Measurements from ENCODE around the gene ROBO3.

Gene ROBO3

DNA sequence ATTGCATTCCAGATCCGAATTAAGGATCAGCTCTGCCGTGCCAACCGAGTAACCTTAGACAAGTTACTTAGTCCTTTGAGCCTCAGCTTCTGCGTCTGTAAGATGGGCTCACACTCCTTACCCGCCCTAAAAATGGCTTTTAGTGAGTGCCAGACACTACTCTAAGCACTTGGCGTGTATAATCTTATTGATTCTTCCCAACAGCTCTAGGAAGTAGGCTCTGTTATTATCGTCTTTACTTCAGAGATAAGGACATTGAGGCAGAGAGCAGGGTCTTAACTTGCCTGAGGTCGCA is 21.7 kb upstream of the ROBO3 start:
- no peak for DNase-seq (ENCODE audit: extremely low read depth, low read depth)
- TF ChIP-seq, protein P1, sequence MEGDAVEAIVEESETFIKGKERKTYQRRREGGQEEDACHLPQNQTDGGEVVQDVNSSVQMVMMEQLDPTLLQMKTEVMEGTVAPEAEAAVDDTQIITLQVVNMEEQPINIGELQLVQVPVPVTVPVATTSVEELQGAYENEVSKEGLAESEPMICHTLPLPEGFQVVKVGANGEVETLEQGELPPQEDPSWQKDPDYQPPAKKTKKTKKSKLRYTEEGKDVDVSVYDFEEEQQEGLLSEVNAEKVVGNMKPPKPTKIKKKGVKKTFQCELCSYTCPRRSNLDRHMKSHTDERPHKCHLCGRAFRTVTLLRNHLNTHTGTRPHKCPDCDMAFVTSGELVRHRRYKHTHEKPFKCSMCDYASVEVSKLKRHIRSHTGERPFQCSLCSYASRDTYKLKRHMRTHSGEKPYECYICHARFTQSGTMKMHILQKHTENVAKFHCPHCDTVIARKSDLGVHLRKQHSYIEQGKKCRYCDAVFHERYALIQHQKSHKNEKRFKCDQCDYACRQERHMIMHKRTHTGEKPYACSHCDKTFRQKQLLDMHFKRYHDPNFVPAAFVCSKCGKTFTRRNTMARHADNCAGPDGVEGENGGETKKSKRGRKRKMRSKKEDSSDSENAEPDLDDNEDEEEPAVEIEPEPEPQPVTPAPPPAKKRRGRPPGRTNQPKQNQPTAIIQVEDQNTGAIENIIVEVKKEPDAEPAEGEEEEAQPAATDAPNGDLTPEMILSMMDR (IDR thresholded peaks at IDR 0.05; ENCODE audit: low read depth, low read length), result no peak

DNA sequence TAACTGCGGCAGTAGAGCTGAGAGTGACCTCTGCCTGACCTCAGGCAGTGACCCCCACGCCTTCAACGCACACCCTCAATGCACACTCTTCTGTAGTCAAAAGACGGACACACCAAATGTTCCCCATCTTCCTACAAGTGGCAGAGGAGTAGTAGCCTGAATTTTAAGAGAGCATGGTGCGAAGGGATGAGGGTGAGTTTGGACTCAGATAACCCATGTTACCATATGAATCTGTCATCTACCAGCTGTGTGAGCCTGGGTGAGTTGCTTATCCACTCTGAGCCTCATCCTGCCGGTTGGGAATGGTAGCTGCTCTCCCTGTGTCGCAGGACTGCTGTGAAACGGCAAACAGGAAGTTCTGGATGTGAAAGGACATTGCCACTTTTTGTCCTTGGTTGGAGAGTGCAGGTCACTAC is 20.6 kb upstream of the ROBO3 start:
- DNase-seq (ENCODE audit: extremely low read depth, low read depth), result no peak
- TF ChIP-seq, protein P1 (IDR thresholded peaks at IDR 0.05; ENCODE audit: low read depth, low read length), result no peak

DNA sequence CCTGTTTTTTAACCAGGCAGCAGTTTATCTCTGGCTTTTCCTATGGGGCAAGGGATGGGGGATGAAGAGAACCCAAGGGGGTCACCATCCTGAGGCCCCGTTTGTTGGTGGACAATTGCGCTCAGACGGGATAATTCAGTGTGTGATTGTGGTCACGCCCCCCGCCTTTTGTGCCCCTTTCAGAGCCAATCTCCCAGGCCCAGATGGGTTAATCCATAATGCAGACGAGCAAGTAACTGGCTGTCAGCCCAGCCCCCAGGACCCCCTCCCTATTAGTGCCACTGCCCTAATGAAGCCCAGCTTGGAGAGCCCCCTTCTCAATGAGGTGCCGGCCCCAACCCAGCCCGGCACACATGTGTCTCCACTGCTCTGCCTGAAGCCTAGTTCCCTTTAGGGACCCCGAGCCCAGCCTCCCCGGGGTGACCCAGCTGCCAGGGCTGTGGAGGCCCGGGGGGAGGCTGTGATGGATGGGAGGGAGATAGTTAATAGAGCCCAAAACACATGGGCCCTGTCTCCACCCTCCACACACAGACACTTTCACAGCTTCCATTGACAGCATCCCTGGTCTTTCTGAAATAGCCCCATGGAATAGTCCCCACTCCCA is 19.1 kb upstream of the ROBO3 start:
- DNase-seq (ENCODE audit: extremely low read depth, low read depth), result no peak
- TF ChIP-seq, protein P1 (IDR thresholded peaks at IDR 0.05; ENCODE audit: low read depth, low read length), result no peak

DNA sequence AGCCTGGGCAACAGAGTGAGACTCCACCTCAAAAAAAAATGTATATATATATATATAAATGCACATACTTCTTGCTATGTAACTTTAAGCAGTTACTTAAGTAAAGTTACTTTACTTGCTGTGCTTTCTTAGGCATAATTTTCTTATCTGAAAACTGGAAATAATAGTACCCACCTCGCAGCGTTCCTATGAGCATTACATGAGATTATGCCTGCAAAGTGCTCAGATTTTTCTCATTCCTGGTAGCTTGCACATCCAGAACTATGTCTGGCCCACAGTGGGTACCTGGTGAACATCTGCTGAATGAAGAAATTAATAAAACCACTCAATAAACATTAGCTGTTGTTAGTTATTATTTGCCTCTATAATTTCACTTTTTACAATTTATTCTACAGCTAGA is 6.1 kb upstream of the ROBO3 start:
- TF ChIP-seq, protein P1 (IDR thresholded peaks at IDR 0.05; ENCODE audit: low read depth, low read length), result no peak

DNA sequence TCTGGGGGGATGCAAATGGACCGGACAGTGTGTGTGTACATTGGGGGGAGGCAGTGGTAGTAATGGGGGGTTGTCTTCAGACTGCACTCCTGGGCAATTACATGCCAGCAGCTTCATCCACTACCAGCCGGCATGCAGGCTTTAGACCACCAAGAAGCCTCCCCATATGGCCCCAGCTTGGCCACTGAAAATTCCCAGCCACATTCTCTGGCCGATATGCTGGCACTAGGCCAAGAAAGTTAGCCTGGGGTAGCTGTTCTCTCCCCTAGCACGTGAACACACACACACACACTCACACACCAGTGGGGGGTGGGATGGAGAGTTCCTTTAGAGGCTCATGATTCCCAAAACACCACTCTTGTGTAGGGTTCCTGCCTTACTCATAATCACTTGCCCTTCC is 3.6 kb upstream of the ROBO3 start:
- TF ChIP-seq, protein P1 (IDR thresholded peaks at IDR 0.05; ENCODE audit: low read depth, low read length), result no peak
- DNase-seq (ENCODE audit: extremely low read depth, low read depth), result no peak

More for the DNA sequence above, 6.1 kb upstream of the ROBO3 start:
- DNase-seq (ENCODE audit: extremely low read depth, low read depth), result no peak

DNA sequence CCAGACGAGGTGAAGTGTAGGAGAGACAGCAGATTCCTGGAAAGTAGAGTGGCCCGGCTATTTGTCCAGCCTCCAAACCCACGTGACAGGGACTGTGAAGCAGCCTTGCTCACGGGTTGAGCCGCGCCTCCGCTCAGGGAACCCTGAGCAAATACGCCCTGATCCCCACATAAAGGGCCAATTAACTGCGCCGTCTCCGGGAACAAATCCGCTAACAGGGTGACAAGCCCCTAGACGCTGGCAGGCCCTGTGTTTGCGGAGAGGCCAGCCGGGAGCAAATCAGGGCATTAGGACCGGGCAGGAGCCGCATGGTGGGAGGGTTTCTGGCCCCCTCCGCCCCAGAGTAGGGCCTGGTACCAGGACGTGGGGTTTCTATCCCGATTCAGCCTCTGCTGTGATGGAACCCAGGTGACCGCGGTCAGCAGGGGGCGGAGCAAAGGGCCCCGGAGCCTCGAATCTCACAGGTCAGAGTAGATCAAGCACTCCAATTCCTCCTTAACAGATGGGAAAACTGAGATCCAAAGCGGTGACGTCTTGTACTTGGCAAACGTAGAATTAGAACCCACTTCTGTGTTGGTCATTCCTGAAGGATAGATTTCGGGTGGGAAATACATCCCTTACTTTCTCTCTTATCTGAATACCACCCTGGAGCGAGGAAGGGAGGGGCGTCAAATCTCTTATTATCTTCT is 2.0 kb upstream of the ROBO3 start:
- TF ChIP-seq, protein P1 (IDR thresholded peaks at IDR 0.05; ENCODE audit: low read depth, low read length), result no peak
- no peak for DNase-seq (ENCODE audit: extremely low read depth, low read depth)

DNA sequence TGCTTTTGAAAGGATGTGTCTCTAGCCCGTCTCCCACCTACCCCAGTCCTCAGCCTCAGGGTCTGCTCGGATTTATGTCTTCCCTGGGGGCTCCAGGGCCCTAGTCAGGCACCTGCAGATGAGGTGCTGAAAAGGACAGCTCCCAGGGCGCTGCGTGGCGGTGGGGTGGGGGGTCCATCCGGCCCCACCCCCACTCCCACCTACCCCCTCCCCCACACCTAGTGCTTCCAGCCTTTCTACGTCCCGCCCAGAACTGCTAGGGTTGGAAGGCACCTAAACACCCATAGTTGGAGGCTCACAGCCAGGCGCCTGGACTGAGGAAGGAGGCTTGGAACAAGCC is 1.4 kb upstream of the ROBO3 start:
- no peak for DNase-seq (ENCODE audit: extremely low read depth, low read depth)
- TF ChIP-seq, protein P1 (IDR thresholded peaks at IDR 0.05; ENCODE audit: low read depth, low read length), result no peak

Data from AG09319 (cell line).